Uterus (tissue), 2 donors: ENCODE measurements around the gene CCDC91.

Experiments
- POLR2A ChIP-seq, 2 donors: fragments of 450-650 bp; IDR thresholded peaks; one replicate each; pipeline ENCODE4 v1.6.1; 2016; ENCODE audit warnings: antibody characterized with exemption in 2 of 2, mild to moderate bottlenecking in 1 of 2, moderate library complexity in 1 of 2
- TF ChIP-seq, protein P1 (sequence below), 4 experiments: fragments of 200-600 bp in 2 of 4; fragments of 450-650 bp in 2 of 4; sonication (generic) in 2 of 4; IDR thresholded peaks; one replicate each; pipeline ENCODE4 v1.5.1; 2016 to 2019; ENCODE audit warnings: antibody characterized with exemption in 4 of 4, mild to moderate bottlenecking in 2 of 4, moderate library complexity in 1 of 4

GRCh38 chr12:28306535-28306934 is 116.3 kb downstream of the CCDC91 start:
- TF ChIP-seq, protein P1, sequence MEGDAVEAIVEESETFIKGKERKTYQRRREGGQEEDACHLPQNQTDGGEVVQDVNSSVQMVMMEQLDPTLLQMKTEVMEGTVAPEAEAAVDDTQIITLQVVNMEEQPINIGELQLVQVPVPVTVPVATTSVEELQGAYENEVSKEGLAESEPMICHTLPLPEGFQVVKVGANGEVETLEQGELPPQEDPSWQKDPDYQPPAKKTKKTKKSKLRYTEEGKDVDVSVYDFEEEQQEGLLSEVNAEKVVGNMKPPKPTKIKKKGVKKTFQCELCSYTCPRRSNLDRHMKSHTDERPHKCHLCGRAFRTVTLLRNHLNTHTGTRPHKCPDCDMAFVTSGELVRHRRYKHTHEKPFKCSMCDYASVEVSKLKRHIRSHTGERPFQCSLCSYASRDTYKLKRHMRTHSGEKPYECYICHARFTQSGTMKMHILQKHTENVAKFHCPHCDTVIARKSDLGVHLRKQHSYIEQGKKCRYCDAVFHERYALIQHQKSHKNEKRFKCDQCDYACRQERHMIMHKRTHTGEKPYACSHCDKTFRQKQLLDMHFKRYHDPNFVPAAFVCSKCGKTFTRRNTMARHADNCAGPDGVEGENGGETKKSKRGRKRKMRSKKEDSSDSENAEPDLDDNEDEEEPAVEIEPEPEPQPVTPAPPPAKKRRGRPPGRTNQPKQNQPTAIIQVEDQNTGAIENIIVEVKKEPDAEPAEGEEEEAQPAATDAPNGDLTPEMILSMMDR (IDR thresholded peaks at IDR 0.05): no peak
- TF ChIP-seq POLR2A (IDR thresholded peaks at IDR 0.05): no peak
